ENCODE results near the gene EYA2. TPM values are rescaled to one million over a fixed set of nuclear protein-coding genes. Genes with fewer than 3 reads are reported as not detected.

The EYA2 gene
- total RNA-seq, 1 donor from 2014 or later, result 9.0 TPM

GRCh38 chr20:46943861-46944591 lies 49.4 kb downstream of the EYA2 start:
- peaks cover 5% of the 10 kb centered on the region for H3K9me3 Mint-ChIP-seq
- H3K27ac Mint-ChIP-seq, result no peak overlapping the region
- H3K4me1 Mint-ChIP-seq, result no peaks in the 10 kb centered on the region
- no peak overlapping the region for H3K4me3 Mint-ChIP-seq
- no peaks in the 10 kb centered on the region for H3K27me3 Mint-ChIP-seq (ENCODE audit: low read depth)
- no peak for TF ChIP-seq CTCF (IDR thresholded peaks at IDR 0.05; ENCODE audit: unreplicated experiment)
- H3K36me3 Mint-ChIP-seq, result no peaks in the 10 kb centered on the region
- no peak for DNase-seq (ENCODE audit: low spot score in 2 of 2, unreplicated experiment in 2 of 2)

GRCh38 chr20:46945465-46945864 lies 50.8 kb downstream of the EYA2 start:
- Mint-ChIP-seq H3K27me3 (ENCODE audit: low read depth) (no peaks in the 10 kb centered on the region), H3K9me3 (peaks cover 5% of the 10 kb centered on the region), H3K36me3 (no peaks in the 10 kb centered on the region), H3K4me3 (no peak overlapping the region), H3K4me1 (no peaks in the 10 kb centered on the region), H3K27ac (no peak overlapping the region)
- DNase-seq (ENCODE audit: low spot score in 2 of 2, unreplicated experiment in 2 of 2), result no peak
- no peak for TF ChIP-seq CTCF (IDR thresholded peaks at IDR 0.05; ENCODE audit: unreplicated experiment)

- no peak overlapping the region for H3K27ac Mint-ChIP-seq
- H3K4me1 Mint-ChIP-seq, result no peaks in the 10 kb centered on the region
- H3K9me3 Mint-ChIP-seq, result peaks cover 5% of the 10 kb centered on the region
- H3K27me3 Mint-ChIP-seq (ENCODE audit: low read depth), result no peaks in the 10 kb centered on the region
- no peak for TF ChIP-seq CTCF (IDR thresholded peaks at IDR 0.05; ENCODE audit: unreplicated experiment)
- H3K36me3 Mint-ChIP-seq, result no peaks in the 10 kb centered on the region
- H3K4me3 Mint-ChIP-seq, result no peak overlapping the region
- DNase-seq (ENCODE audit: low spot score in 2 of 2, unreplicated experiment in 2 of 2), result no peak
Observed at GRCh38 chr20:46946181-46946624, 51.6 kb downstream of the EYA2 start.

GRCh38 chr20:46946796-46947195 lies 52.2 kb downstream of the EYA2 start:
- Mint-ChIP-seq H3K27me3 (ENCODE audit: low read depth) (no peaks in the 10 kb centered on the region), H3K27ac (no peak overlapping the region), H3K9me3 (peaks cover 5% of the 10 kb centered on the region), H3K4me3 (no peak overlapping the region), H3K4me1 (no peaks in the 10 kb centered on the region), H3K36me3 (no peaks in the 10 kb centered on the region)
- no peak for DNase-seq (ENCODE audit: low spot score in 2 of 2, unreplicated experiment in 2 of 2)
- no peak for TF ChIP-seq CTCF (IDR thresholded peaks at IDR 0.05; ENCODE audit: unreplicated experiment)

- Mint-ChIP-seq H3K9me3 (peaks cover 5% of the 10 kb centered on the region), H3K27me3 (ENCODE audit: low read depth) (no peaks in the 10 kb centered on the region), H3K4me1 (no peaks in the 10 kb centered on the region), H3K4me3 (no peak overlapping the region), H3K36me3 (no peaks in the 10 kb centered on the region), H3K27ac (no peak overlapping the region)
- TF ChIP-seq CTCF (IDR thresholded peaks at IDR 0.05; ENCODE audit: unreplicated experiment), result no peak
- no peak for DNase-seq (ENCODE audit: low spot score in 2 of 2, unreplicated experiment in 2 of 2)
Observed at GRCh38 chr20:46948081-46948480, 53.4 kb downstream of the EYA2 start.
